Choroid plexus epithelial cell (primary cell): ENCODE data around the gene SLA2.
"Not testable (repeated sequence)": the region's sequence is repeated elsewhere in the genome, so short reads cannot be mapped to it uniquely, and the experiment has no call there.

Source experiments
- DNase-seq: peaks from one replicate; pipeline ENCODE4 v3.0.0-alpha.2; 2010; ENCODE audit warnings: low read depth
- H3K4me3 ChIP-seq: 2 replicates; pipeline ENCODE4 v1.5.1; 2011; ENCODE audit warnings: low read depth, mild to moderate bottlenecking, control low read depth, low read length, moderate library complexity
- TF ChIP-seq, protein P1 (sequence below): conservative IDR thresholded peaks from 2 replicates; pipeline ENCODE4 v1.5.1; 2011; ENCODE audit warnings: low read depth, mild to moderate bottlenecking, control low read depth, inconsistent platforms, low read length, moderate library complexity

The SLA2 gene

DNA sequence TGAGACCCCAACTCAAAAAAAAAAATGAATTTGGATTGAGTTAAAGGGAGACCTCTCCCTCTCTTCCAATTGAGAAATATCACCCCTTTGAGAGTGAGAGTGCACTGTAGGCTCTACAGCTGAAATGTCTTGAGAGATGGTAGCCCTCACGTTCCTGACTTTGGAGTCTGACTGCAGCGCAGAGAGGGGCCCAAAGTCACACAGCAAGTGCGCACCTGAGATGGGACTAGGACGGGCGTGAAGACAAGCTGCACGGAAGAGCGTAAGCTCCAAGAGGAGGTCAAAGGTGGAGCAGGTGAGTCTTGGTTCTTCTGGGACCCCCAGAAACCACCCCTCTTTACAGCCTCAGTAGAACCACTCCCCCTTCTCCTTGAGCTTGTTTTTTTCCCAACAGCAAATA lies 643 bp downstream of the SLA2 start:
- H3K4me3 ChIP-seq: no peak overlapping the region
- TF ChIP-seq, protein P1, sequence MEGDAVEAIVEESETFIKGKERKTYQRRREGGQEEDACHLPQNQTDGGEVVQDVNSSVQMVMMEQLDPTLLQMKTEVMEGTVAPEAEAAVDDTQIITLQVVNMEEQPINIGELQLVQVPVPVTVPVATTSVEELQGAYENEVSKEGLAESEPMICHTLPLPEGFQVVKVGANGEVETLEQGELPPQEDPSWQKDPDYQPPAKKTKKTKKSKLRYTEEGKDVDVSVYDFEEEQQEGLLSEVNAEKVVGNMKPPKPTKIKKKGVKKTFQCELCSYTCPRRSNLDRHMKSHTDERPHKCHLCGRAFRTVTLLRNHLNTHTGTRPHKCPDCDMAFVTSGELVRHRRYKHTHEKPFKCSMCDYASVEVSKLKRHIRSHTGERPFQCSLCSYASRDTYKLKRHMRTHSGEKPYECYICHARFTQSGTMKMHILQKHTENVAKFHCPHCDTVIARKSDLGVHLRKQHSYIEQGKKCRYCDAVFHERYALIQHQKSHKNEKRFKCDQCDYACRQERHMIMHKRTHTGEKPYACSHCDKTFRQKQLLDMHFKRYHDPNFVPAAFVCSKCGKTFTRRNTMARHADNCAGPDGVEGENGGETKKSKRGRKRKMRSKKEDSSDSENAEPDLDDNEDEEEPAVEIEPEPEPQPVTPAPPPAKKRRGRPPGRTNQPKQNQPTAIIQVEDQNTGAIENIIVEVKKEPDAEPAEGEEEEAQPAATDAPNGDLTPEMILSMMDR: no peak
- DNase-seq: no peak

DNA sequence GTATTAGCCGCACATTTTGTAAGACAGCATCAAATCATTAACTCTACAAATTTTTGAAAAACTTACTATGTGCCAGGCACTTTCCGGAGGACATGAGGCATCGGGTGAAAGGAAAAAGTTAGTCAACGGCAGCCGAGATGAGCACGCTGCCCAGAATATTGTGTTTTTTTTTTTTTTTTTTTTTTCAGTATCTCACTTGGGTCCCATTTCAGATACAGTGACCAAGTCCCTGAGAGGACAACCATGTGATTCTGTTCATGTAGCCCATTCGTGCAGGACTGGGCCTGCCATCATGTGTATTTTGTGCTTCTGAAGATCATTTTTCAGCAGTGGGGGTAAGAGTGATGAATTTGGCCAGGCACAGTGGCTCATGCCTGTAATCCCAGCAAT lies 1.3 kb downstream of the SLA2 start:
- no peak for DNase-seq
- TF ChIP-seq, protein P1: no peak
- H3K4me3 ChIP-seq: no peak overlapping the region

DNA sequence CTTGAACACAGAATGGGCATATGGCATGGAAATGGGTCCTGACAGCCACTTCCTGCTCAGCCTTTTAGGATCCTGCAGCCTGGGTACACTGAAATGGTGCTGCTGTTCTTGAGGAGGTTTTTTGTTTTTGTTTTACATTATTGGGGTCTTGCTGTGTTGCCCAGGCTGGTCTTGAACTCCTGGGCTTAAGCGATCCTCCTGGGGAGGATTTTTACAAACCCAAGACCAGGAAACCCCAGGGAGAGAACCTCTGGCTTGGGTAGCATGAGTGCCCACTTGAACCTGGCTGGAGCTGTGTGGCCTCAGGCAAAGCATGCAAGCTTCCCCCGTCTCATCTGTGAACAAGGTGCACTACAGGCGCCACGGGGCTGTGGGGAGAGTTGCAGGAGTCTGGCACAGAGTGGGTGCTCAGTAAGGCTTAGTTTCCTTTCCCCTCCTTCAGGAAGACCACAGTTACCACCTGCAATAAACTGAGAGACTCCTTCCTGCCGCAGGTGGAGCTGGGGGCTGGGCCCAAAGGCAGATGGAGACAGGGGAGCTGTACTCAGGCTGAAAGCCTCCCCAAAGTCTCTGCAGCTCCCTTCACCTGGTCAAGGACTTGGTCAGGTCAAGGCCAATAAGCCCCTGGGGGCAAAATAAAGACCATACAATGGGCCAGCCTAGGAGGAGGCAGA lies 1.8 kb downstream of the SLA2 start:
- no peak overlapping the region for H3K4me3 ChIP-seq
- TF ChIP-seq, protein P1: no peak
- no peak for DNase-seq

DNA sequence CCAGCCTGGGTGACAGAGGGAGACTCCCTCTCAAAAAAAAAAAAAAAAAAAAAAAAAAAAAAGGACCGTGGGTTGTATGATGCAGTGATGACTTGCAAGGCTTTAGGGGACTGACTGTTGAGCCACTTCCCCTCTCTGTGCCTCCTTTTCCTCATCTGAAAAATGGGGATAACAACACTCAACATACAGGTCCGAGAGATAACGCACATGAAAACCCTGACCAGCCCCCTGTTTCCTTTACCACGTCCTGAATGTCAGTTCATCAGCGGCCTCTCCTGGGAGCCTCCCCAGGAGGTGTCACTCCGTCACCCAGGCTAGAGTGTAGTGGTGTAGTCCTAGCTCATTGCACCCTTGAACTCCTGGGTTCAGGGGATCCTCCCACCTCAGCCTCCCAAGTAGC lies 3.9 kb downstream of the SLA2 start:
- TF ChIP-seq, protein P1: no peak
- DNase-seq: no peak
- H3K4me3 ChIP-seq: no peak overlapping the region

DNA sequence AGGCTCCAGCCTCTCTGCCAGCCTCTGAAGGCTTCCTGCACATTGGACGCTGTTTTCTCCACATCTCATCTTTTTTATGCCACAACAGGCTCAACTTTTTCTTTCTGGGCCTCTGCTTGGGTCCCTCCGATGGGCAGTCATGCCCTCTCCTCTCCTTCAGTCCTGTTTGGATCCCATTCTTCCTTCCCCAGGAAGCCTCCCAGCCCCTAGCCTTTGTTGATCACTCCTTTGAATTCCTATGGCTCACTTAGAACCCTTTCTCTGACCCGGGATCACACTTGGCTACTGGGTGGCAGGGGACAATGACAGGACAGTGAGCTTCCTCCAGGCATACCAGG lies 4.5 kb downstream of the SLA2 start:
- no peak for DNase-seq
- no peak overlapping the region for H3K4me3 ChIP-seq
- TF ChIP-seq, protein P1: no peak

DNA sequence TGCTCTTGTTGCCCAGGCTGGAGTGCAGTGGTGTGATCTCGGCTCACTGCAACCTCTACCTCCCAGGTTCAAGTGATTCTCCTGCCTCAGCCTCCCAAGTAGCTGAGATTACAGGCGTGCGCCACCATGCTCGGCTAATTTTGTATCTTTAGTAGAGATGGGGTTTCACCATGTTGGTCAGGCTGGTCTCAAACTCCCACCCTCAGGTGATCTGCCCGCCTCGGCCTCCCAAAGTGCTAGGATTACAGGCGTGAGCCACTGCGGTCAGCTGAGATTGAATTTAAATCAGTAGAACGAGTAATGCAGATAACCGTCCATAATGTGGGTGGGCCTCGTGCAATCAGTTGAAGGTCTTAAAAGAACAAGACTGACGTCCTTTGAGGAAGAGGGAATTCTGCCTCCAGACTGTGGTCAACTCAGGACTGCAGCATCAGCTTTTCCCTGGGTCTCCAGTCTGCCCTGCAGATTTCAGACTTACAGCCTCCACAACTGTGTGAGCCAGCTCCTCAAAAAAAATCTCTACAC lies 7.1 kb downstream of the SLA2 start:
- DNase-seq, H3K4me3 ChIP-seq: not testable (repeated sequence)

DNA sequence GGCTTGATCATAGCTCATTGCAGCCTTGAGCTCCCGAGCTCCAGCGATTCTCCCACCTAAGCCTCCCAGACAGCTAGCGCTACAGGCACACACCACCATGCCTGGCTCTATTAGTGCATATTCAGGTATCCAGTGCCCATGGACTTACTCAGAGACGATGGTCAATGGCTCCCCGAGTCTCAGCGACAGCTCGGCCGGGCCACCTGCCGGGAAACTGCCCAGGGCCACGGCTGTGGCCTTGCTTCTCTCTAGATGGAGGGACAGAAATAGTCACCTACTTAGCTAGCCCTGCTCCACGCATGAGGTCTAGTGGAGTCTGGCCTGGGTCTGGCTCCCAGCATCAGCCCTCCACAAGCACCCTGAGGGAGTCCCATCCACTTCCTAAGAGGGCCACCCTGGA lies 11.7 kb downstream of the SLA2 start:
- DNase-seq: no peak
- TF ChIP-seq, protein P1: no peak
- H3K4me3 ChIP-seq: no peak overlapping the region

DNA sequence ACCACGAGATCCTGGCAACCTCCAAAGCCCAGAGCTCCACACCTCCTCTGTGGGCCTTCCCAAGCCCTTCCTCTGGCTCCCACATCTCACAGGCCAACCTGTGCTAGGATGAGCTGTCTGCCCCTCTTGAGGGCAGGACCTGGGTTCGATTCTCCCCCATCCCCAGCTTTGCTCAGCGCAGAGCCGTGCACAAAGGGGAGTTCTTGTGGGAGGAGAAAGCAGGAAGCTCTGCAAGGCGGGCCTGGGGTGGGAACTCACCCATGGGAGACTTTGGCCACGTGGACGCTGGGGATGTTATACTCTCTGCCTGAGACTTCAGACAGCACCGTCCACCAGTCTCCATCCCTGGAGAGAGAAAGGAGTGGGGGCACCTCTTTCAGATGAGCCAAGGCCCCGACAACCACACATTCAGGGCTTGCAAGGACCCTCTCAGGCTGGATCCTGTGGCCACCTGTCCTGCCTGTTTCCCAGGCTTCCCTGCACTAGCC lies 12.7 kb downstream of the SLA2 start:
- TF ChIP-seq, protein P1: no peak
- DNase-seq: no peak
- no peak overlapping the region for H3K4me3 ChIP-seq
